Ovary (tissue), 9 donors: ENCODE data around the gene ZKSCAN8. TPM values are rescaled to one million over a fixed set of nuclear protein-coding genes. Genes with fewer than 3 reads are reported as not detected.

Source experiments
- DNase-seq, 5 donors: peaks; one replicate each; pipeline ENCODE4 v3.0.0-alpha.2; 2019 to 2020
- H3K27ac ChIP-seq, 2 donors: fragments of 200-600 bp; one replicate each; pipeline versions ENCODE4 v1.5.1 to v1.8.0; 2019 to 2022
- H3K27me3 ChIP-seq: fragments of 200-600 bp; one replicate; pipeline ENCODE4 v1.8.0; 2022
- H3K36me3 ChIP-seq: fragments of 200-600 bp; sonication (generic); one replicate; pipeline ENCODE4 v1.5.1; 2019
- H3K4me1 ChIP-seq: one replicate; pipeline ENCODE4 v1.8.1; 2013; ENCODE audit warnings: mild to moderate bottlenecking, moderate library complexity; ENCODE audit not compliant: insufficient read depth
- H3K4me3 ChIP-seq: fragments of 200-600 bp; sonication (generic); one replicate; pipeline ENCODE4 v1.5.1; 2017
- H3K9me3 ChIP-seq, 2 donors: fragments of 200-600 bp in 1 of 2; sonication (generic) in 1 of 2; one replicate each; pipeline versions ENCODE4 v1.5.1 to v1.8.1; 2013 to 2019; ENCODE audit warnings: mild to moderate bottlenecking in 1 of 2, moderate library complexity in 1 of 2
- CTCF ChIP-seq, 3 donors: fragments of 450-650 bp in 2 of 3; fragments of 200-600 bp in 1 of 3; IDR thresholded peaks; one replicate each; pipeline versions ENCODE4 v1.5.1 to v1.8.0; 2016 to 2022; ENCODE audit warnings: antibody characterized with exemption in 3 of 3, mild to moderate bottlenecking in 1 of 3
- EP300 ChIP-seq: sonication (generic); formaldehyde crosslinking; IDR thresholded peaks from one replicate; pipeline ENCODE4 v1.6.1; 2017; ENCODE audit warnings: antibody characterized with exemption
- POLR2A ChIP-seq: fragments of 450-650 bp; IDR thresholded peaks from one replicate; pipeline ENCODE4 v1.6.1; 2017; ENCODE audit warnings: antibody characterized with exemption, mild to moderate bottlenecking, moderate library complexity
- WGBS, 3 donors: extraction: QIAGEN DNeasy Blood & Tissue Kit in 1 of 3; methylation state at CpG; one replicate each; pipeline versions ENCODE4 v1.1.5 to v1.1.7; 2013 to 2017; 5-methylcytosine and 5-hydroxymethylcytosine counted together
- intact Hi-C, 4 donors: fragments of 100-400 bp; cut with DNase I; formaldehyde crosslinking; loops; one replicate each; pipeline versions ENCODE4 v1.11.0 to v1.15.1; 2022 to 2023
- polyA plus RNA-seq, 2 donors: library from polyadenylated mRNA; stranded (reverse); fragments of 200-250 nt in 1 of 2; fragments of 350-450 nt in 1 of 2; fragmentation: Illumina TruSeq in 1 of 2; extraction: RNeasy Lipid Tissue Mini Kit (QIAGEN cat#74804) in 1 of 2; gene quantifications; one replicate each; pipeline ENCODE4 v1.2.3, GENCODE V29; 2013 to 2014
- total RNA-seq, 7 donors: library from RNA; depleted of rRNA in 2 of 7; stranded (reverse); fragments of >200 nt in 2 of 7; fragmentation: NEBNext Ultra II Directional in 3 of 7; extraction: Animal tissue kit (Norgen Biotek cat#: 25700) in 3 of 7; gene quantifications; one replicate each; pipeline versions ENCODE4 v1.1.0 to v1.2.4, GENCODE V29; 2016 to 2023
- donor health status: DM: no; HTN: no; CAD: no; lungs with moderate emphysema.
- donor health status: DM: no; HTN: no; CAD: no.
- donor health status: Bipolar disorder and iron deficiency.
- donor health status: DM: yes; HTN: yes; CAD: no.
- donor health status: DM: no; HTN: no; CAD: no.
- donor health status: DM: yes; HTN: yes; CAD: no.

ZKSCAN8 gene
- total and polyA plus RNA-seq, 9 donors: 13.6 to 44.6 (median 30.9) TPM

GRCh38 chr6:28158318-28158717 is 16.6 kb downstream of the ZKSCAN8 start:
- Histone ChIP-seq H3K27ac (no peak overlapping the region), H3K4me3 (no peak overlapping the region), H3K36me3 (no peaks in the 10 kb centered on the region), H3K4me1 (peaks cover 2% of the 10 kb centered on the region), H3K9me3 (no peaks in the 10 kb centered on the region), H3K27me3 (no peaks in the 10 kb centered on the region)
- intact Hi-C loops: no loop called here
- WGBS, 3 donors: 91 to 97% (median 93%) methylated on average over 3 of the region's 3 CpGs
- TF ChIP-seq POLR2A (no peak), EP300 (no peak), CTCF (IDR thresholded peaks at IDR 0.05) (no peak)
- DNase-seq: no peak

GRCh38 chr6:28159029-28159607 is 17.4 kb downstream of the ZKSCAN8 start:
- H3K27ac ChIP-seq: no peak overlapping the region
- no peak for DNase-seq
- H3K4me1 ChIP-seq: peaks cover 2% of the 10 kb centered on the region
- no peak overlapping the region for H3K4me3 ChIP-seq
- H3K36me3 ChIP-seq: no peaks in the 10 kb centered on the region
- H3K9me3 ChIP-seq: no peaks in the 10 kb centered on the region
- no peaks in the 10 kb centered on the region for H3K27me3 ChIP-seq
- WGBS, 3 donors: 93 to 96% (median 95%) methylated on average over 4 of the region's 4 CpGs
- intact Hi-C loops: no loop called here
- TF ChIP-seq EP300 (no peak), CTCF (IDR thresholded peaks at IDR 0.05) (no peak), POLR2A (no peak)

GRCh38 chr6:28160233-28160632 is 18.6 kb downstream of the ZKSCAN8 start:
- DNase-seq: no peak
- Histone ChIP-seq H3K4me1 (peaks cover 2% of the 10 kb centered on the region), H3K9me3 (no peaks in the 10 kb centered on the region), H3K27ac (no peak overlapping the region), H3K4me3 (no peak overlapping the region), H3K36me3 (no peaks in the 10 kb centered on the region), H3K27me3 (no peaks in the 10 kb centered on the region)
- TF ChIP-seq POLR2A (no peak), CTCF (IDR thresholded peaks at IDR 0.05) (no peak), EP300 (no peak)
- 50 to 61% (median 57%) methylated on average over 2 of the region's 2 CpGs for WGBS, 3 donors
- intact Hi-C loops: no loop called here

- Histone ChIP-seq H3K4me3 (peak overlapping the region; percentile 45), H3K36me3 (no peaks in the 10 kb centered on the region), H3K9me3 (no peaks in the 10 kb centered on the region), H3K27me3 (no peaks in the 10 kb centered on the region), H3K27ac (no peak overlapping the region), H3K4me1 (peaks cover 2% of the 10 kb centered on the region)
- WGBS, 3 donors: 0 to 2% (median 2%) methylated on average over 32 of the region's 32 CpGs
- DNase-seq: peak; percentile 65 to 86 (median 75)
- intact Hi-C loops: no loop called here
- no peak for TF ChIP-seq CTCF (IDR thresholded peaks at IDR 0.05)
- TF ChIP-seq EP300: no peak
- no peak for TF ChIP-seq POLR2A
These were observed 19.9 kb downstream of the ZKSCAN8 start for GRCh38 chr6:28161410-28162079.
